Measurements from ENCODE around the gene MAP3K12.
"Not testable (repeated sequence)": the region's sequence is repeated elsewhere in the genome, so short reads cannot be mapped to it uniquely, and the experiment has no call there.

The MAP3K12 gene

DNA sequence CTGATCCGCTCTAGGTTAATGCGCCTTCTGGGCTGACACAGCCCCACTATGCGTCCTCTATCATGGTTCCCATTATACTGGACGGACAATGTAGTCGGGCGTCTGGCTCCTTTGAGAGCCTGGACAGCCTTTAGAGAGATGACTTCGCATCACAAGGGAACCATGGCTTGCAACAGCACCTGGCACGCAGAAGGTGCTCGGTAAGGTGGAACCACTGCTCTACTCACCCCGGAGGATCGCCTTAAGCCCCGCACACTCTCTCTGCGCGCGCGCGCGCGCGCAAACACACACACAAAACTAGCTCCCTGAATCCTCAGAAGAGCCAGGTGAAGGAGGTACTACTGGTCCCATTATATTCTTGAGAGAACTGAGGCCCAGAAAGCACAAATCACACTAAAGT lies 7.1 kb downstream of the MAP3K12 start:
- DNase-seq, result no peak

DNA sequence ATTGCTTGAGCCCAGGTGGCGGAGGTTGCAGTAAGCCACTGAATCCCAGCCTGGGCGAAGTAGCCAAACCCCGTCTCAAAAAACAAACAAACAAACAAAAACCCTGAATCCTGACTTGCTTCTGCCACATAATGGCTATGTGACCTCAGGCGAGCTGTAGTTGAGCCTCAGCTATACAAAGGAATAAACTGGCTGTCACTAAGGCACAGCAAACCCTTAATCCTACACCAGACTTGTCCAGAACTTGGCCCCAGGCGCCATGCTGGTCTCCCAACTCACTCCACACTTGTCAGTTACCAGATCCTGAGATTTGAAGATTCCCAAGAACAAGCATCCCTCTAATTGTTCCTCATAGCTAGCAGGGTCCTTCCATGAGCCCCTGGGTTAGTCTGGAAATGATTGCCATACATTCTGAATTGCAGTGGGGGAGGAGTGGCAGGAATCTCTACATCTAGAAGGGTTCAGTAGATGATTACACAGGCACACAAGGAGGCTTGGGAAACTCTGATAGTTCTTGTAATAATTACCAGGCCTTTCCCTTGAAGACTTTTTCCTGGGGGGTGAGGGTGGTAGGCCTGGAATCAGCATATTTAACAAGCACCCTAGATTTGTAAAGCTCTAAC lies 9.9 kb downstream of the MAP3K12 start:
- DNase-seq, result no peak

DNA sequence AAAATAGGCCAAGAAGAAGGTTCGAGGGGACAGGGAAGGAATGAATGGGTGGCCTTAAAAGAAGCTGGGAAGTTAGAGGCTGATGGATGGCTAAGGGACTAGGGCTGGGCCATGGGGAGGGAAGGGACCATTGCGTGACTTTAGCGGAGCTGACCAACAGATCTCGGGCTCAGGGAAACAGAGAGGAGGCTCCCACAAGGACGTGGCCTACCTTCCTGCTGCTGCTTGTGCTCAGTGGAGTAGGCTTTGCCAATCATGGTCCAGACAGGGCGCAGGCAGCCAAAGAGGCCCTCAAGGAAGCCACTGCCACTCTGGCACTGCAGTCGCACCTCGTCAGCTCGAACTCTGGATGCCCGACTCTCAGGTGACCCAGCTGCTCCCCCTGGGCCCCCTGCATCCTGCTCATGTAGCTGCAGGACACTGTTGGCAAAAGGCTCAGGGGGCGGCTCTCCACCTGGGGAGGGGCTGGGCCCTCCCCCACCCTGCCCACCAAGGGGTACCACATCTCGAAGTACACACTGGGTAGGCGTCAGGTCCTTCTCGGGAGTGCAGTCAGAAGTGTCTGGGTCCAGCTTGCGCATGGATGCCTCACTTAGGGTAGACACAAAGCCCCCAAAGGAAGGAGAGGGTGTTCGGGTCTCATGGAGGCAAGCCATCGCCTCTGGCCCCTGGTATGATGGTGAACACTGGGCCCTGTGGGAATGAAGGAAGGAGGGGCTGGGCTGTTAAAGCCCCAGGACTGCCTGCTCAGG lies 12.3 kb downstream of the MAP3K12 start:
- DNase-seq, result no peak

DNA sequence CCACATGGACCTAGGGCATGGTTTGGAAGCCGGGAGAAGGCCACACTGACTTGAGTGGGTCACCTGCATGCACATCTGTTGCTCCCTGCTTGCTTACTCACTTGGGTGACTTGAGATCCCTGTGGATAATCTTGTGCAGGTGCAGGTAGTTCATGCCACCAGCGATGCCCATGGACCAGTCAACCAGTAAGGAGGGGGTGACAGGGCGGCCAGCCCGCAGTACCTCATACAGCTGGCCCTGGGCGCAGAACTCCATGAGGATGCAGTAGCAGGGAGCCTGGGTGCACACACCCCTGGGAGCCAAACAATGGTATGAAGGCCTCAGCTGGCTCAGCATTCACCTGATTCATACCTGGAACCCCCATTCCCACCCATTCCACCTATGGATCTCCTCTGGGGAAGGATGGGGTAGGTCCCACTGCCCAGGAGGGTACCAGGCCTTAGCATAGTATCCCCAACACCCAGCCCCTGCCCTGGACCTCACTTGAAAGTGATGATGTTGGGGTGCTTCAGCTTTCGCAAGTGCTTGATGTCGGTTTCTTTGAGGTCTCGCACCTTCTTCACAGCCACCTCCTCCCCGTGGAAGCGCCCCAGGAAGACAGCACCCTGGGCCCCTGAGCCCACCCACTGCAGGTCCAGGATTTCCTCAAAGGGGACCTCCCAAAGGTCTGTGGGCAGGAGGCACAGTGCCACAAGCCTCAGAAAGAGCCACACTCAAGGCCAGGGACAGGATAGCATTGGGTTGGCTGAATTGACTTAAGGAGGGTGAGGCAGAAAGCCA lies 13.1 kb downstream of the MAP3K12 start:
- no peak for DNase-seq

DNA sequence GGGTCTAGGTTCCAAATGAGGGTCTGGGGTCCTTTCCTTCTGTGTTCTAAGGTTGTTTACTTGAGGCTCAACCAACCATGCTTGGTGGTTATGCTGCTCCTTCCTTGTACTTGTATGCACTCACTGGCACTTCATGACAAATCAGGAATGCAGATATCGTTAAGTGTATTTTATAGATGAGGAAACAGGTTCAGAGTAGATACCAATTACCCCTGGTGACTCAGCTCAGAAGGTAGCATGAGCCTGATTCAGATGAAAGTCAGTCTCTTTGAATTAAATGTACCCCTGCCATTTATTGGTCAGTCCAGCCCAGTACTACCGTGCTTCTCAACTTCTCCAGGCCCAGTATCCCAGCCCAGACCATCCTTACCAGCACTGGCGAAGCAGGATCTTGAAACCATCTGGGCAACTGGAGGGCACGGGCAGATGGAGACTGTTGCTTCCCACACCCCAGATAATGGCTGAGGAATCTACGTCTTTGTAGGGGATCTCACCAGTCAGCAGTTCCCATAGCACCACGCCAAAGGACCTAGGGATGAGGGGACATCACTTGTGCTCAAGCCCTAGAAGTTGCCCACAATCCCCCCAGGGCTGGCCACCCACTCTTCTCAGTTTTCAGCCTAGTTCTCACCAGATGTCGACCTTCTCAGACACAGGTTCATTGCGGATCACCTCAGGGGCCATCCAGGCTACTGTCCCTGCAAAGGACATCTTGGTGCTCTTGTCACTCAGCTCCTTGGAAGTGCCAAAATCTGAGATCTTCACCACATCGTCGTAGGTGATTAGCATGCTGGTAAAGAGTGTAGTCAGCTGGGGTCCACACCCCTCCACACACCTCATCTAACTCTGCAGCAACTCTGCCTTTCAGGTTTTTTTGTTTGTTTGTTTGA lies 14.3 kb downstream of the MAP3K12 start:
- DNase-seq, result no peak

DNA sequence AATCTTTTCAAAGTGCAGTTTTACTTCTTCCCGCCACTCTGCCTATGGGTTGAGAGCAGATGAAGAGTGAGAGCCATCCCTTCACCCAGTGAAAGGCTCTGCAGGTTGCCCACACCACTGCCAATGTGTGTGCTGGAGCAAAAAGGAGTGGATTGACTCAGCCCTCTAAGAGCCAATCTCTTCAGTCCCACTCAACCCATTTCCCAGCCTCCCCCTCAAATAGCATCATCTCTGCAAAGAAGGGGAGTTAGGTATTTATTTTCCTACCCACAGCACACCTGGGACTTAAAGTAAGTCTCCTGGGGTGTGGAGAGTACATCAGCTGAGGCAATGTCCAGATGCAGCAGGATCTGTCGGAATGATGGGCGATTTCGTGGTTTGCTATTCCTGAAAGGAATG lies 15.3 kb downstream of the MAP3K12 start:
- no peak for DNase-seq

DNA sequence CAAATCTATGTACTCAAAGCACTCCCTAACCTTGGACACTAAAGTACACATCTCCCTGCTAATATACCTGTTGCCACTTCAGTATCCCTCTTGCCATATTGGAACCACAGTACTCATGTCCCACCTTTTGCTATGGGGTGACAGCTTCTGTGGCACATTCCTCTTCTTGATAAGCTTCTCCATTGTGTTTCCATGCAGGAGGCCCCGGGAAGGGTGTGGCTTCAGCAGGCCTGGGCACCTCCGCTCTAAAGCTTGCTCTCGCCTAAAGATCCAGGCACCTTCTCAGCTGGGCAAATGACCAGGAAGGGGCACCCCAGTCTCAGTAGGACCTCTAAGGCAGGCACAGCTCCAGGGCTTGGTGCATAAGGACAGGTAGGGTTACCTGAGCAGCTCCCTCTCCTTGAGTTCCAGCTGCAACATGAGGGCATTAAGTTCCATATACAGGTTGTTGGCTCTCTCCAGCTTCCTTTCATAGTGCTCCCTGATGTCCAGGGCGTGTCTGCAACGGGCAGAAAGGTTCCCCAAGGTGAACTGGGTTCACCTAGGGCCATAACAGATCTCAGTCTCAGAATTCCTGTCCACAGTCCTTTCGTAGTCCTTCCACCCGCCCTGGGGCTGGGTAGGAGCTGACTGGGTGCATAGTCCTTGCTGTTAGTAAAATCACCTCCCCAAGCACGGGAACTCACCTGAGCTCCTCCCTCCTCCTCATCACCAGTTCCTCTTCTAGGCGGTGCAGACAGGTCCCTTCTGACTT lies 15.9 kb downstream of the MAP3K12 start:
- DNase-seq, result no peak

DNA sequence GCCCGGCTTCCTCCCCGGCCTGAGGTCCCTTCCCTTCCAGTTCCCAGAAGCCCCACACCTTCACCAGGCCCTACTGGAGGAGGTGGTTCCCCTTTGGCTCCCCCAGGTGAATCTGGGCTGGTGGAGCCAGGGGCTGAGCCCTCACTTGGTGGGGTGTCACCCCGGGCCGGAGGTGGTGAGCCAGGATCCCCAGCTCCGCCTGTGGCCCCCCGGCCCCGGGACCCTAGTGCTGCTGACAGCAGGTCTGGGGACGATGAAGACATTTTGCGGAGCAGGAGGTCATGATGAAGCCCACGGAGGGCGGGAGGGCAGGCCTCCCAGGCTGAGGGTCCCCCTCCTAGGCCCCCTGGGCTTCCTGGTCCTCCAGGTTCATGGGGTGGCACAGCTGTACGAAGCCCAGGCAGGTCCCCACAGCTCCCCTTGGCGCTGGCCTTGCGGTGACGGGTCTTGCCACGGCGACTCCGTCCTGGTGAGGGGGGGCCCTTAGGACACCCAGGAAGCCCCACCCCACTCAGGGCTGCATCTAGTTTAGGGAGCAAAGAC lies 16.6 kb downstream of the MAP3K12 start:
- no peak for DNase-seq

DNA sequence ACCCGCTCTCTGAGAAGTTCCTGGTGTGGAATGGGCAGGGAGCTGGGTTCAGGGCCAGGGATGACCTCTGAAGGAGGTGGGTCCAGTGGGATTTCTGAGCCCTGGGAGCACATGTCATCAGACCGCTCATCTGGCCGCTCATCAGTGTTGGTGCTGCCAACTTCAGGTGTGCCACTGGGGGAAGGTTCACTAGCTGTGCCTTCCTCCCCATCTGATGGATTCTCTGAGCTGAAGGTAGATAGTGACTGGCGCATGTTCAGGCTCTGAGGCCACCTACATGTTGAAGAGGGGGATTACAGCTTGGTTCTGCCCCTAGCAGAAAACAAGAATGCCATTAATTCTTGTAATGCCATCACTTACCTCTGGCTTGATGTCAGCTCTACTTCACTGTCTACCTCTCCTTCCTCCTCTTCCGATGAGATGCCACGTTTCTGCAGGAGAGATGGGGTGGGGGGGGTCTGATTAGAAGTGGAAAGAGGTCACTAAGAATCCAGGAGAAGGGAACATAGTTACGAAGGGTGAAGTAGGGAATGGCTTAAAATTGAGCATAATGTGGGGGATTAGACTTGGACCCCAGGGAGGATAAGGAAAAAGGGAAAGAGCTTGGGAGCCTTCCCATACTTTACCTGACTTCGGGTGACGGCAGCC lies 17.2 kb downstream of the MAP3K12 start:
- no peak for DNase-seq

DNA sequence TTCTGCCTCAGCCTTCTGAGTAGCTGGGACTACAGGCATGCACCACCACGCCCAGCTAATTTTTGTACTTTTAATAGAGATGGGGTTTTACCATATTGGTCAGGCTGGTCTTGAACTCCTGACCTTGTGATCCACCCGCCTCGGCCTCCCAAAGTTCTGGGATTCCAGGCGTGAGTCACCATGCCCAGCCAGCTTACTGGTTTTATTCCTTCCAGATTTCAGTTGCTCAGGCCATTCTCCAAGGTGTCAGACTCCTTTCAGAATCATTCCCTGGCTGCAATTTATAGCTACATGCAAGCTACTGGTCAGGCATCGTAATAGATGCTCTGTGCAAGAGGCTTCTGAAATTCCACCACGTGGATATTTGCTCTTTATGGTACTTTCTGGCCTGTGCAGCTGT lies 17.8 kb downstream of the MAP3K12 start:
- not testable (repeated sequence) for DNase-seq

DNA sequence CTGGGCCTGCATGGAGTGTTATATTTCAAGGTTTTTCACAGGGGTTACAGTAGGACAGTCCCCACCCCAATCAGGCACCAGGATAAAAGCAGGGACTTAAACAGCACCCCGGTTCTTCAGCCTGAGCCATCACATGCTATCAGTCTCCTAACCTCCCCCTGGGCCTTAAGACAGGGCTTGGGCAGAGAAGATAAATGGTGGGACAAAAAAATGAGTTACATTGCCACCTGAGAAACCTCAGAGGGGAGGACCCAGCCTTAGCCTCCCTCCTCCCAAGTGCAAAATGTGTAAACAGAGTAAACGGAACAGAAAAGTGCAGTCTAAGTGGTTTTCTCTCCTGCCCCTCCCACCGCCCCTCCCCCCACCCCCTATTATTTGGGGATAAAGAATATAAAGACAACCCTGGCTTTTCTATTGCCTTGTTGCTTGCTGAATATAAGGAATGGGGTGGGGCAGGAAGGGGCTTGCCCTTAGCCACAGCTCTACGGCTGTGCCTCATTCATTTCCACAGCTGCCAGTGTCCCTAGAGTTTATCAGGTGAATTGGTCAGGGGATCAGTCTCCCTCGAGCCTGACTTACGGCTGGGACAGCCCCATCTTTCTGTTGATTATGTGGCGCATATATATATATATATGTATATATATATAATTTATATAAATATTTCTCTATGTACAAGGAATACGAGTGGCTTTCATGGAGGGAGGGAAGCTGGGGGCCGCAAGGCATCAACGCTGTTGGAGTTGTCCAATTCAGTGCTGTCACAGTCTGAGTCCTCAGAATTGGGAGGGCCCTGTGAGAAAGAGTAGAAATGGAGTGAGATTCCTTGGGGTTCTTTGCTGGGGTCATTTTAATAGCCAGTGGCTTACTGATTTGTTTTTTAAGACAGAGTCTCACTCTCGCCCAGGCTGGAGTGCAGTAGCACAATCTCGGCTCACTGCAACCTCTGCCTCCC lies 18.5 kb downstream of the MAP3K12 start:
- no peak for DNase-seq

DNA sequence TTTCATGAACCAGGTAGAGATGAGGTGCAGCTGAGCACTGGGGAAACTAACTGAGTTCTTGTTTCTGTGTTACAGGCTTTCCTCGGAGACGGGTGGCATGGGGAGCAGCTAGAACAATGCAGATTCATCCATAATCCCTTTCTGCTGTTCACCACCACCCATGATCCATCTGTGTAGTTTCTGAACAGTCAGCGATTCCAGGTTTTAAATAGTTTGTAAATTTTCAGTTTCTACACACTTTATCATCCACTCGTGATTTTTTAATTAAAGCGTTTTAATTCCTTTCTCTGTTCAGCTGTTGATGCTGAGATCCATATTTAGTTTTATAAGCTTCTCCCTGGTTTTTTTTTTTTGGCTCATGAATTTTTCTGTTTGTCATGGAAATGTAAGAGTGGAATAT lies 19.9 kb downstream of the MAP3K12 start:
- DNase-seq, result no peak

DNA sequence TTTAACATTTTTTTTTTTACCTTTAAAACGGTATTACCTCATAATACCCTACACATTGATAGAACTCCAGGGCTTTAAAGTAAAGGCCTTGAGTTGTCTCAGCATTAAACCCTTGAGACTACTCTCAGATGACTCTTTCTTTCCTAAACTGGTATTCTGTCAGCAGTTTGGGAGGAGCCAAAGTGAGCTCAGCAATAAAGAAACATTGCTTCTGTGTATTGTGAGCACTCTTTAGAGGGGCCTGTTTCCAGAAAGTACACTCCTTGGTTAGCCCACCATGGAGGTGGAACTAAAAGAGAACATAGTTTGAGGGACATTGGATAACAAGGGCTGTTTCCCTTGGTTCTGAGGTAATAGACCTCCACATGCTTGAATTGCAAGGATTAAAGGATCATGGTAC lies 20.4 kb downstream of the MAP3K12 start:
- no peak for DNase-seq

DNA sequence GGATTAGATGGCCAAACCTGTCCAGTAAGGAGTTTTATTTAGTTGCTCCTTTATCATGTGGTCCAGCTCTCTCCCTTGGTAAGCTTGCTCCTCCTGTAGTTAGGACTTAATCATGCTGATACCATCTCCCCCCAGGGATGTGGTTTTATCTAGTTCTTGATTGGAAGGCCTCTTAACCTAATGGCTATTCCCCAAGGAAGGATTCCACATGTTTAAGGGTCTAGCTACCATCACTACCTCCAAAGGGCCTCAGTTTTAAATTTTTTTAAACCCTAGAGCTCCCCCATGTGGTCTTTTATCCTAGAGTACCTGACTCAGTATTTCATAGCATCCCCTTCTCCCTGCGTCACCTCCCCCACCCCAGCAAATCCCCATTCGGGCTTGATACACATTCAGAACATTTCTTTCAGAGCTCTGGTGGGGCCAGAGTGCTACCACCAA lies 22.5 kb downstream of the MAP3K12 start:
- no peak for DNase-seq

DNA sequence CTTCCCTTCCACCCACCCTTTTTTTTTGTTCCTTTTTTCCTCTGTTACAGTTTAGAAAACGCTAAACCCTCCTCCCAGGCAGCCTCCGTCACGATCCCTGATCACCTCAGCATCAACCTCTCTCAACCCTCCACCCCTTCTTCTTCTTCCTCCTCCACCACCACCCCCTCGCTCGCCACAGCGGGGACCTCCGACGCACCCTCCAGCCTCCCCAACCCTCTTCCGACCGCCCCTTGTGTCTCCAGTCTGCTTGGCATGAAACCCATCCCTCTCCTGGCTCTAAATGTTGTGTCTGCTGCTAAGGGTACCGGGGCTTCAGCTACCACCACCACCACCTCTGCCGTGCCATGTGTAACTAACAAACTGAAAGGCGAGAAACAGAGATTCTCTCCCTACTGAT lies 24.4 kb downstream of the MAP3K12 start:
- DNase-seq, result no peak

DNA sequence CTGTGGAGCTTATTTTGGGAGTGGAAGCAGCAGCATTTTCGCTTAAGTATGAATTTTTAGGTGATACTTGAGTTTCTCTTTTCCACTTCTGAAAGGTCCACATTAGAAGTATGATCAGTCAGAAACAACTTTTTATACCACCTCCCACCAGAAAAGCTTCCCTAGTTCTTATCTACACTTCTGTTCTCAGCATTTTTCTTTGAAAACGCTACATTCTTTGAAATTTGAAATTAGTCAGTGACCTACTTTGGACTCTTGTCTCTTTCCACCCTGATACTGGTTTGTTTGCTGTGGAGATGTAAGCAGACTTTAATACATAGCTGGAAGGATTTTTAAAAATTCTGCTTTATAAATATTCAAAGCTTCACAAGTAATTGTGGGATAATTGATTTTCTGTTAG lies 25.2 kb downstream of the MAP3K12 start:
- no peak for DNase-seq

DNA sequence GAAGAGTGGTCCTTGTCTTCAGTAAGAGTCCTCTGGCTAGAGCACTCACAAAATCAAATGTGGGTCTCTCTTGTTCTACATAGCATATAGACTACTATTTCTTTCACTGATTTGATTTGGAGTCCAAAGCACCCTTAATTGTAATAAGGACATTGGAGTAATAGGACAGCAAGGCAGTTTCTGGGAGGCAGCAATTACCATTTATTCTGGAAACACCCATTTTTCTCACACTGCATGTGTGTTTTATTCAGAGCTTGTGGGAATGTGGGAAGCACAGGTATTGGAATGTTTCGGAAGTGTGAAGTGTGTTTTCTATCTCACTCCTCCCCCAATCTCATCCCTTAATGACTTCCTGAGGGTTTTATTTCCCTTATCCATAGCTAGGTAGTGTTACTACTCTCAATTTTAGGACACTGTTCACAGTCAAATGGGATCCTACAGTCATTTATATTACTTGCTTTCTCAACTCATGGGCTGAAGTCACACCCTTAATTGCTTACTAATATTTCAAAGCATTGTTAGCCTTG lies 27.1 kb downstream of the MAP3K12 start:
- DNase-seq, result no peak

DNA sequence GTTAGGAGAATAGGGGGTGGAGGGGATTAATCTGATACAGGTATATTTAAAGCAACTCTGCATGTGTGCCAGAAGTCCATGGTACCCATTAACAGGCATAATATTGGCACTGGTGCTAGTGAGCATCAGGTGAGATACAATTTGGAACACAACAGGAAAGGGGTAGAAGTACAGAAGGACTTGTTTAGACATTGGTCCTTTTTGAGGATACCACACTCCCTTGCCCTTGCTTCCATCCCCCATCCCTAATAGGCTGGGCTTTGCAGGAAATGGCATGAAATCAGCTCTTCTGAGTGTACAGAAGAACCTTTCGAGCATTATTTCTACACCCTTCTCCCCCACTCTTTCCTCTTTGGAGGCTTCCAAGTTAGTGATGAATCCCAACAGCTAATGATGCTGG lies 31.0 kb downstream of the MAP3K12 start:
- no peak for DNase-seq

DNA sequence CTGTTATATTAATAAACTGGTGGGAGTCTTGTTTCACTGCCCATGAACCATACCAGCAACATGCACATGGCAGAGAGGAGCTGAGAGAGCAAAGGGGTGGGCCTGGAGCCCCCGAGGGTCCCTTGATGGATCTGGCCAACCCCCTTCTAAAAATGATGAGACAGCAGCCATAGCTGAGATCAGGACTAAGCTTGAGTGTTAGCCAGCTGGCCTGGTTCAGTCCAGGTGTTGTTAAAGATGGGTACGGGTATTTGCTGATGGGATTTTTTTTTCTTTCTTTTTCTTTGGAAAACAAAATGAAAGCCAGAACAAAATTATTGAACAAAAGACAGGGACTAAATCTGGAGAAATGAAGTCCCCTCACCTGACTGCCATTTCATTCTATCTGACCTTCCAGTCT lies 31.4 kb downstream of the MAP3K12 start:
- no peak for DNase-seq

DNA sequence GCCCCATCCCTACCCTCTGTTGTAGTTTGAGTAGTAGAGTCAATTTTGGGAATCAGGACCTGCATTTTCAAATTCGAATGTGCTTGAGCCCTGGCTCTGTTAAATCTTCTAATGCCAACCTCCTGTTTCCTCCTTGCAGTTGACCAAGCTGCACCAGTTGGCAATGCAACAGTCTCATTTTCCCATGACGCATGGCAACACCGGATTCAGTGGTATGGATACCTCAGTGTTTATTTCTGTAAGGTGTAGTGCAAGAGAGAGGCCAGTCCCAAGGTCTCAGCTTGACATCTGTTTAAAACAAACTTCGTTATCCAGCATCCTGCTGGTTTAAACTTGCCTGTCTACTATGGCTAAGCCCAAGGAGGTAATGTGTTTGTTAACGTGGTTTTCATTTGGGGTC lies 32.2 kb downstream of the MAP3K12 start:
- DNase-seq, result no peak

Data from cortex of kidney (tissue), 1 donor.